ENCODE measurements around the gene MASTL. TPM values are rescaled to one million over a fixed set of nuclear protein-coding genes. Genes with fewer than 3 reads are reported as not detected.
A peak's percentile ranks its signal among the peaks of the same experiment; 100 is the strongest.

MASTL gene
- total RNA-seq, 3 donors from 2014 or later, result 5.9 to 10.3 (median 5.9) TPM

- Histone ChIP-seq H3K4me1 (ENCODE audit: low read depth) (no peaks in the 10 kb centered on the region), H3K36me3 (ENCODE audit: low read depth) (peaks cover 4% of the 10 kb centered on the region), H3K4me3 (no peak overlapping the region), H3K9me3 (no peaks in the 10 kb centered on the region)
- intact Hi-C loops (cut with DNase I, micrococcal nuclease), result loop anchor here in 1 of 2 donors (10.0 kb wide), 1 partner anchor 140 kb away; no protein-coding TSS in a partner anchor
- DNase-seq, result no peak
- no peak for TF ChIP-seq CTCF (IDR thresholded peaks at IDR 0.05)
- ATAC-seq, result no peak
Measured at GRCh38 chr10:27225011-27225590, 69.9 kb downstream of the MASTL start.

GRCh38 chr10:27225642-27226257 is 70.6 kb downstream of the MASTL start:
- ATAC-seq, result peak; percentile 39
- intact Hi-C loops (cut with DNase I, micrococcal nuclease), result loop anchor here in 1 of 2 donors (10.0 kb wide), 1 partner anchor 139 kb away; no protein-coding TSS in a partner anchor

GRCh38 chr10:27230022-27230421 is 74.9 kb downstream of the MASTL start:
- peaks cover 4% of the 10 kb centered on the region for H3K36me3 ChIP-seq (ENCODE audit: low read depth)
- DNase-seq (no peak), ATAC-seq (no peak)
- intact Hi-C loops (cut with DNase I, micrococcal nuclease), result no loop called here
- H3K9me3 ChIP-seq, result no peaks in the 10 kb centered on the region
- TF ChIP-seq CTCF (IDR thresholded peaks at IDR 0.05), result no peak
- H3K4me1 ChIP-seq (ENCODE audit: low read depth), result peaks cover 2% of the 10 kb centered on the region
- no peak overlapping the region for H3K4me3 ChIP-seq

More at GRCh38 chr10:27225642-27226257, 70.6 kb downstream of the MASTL start:
- no peak overlapping the region for H3K4me3 ChIP-seq
- H3K36me3 ChIP-seq (ENCODE audit: low read depth), result peaks cover 4% of the 10 kb centered on the region
- no peak for TF ChIP-seq CTCF (IDR thresholded peaks at IDR 0.05)
- H3K4me1 ChIP-seq (ENCODE audit: low read depth), result no peaks in the 10 kb centered on the region
- DNase-seq, result no peak
- no peaks in the 10 kb centered on the region for H3K9me3 ChIP-seq

GRCh38 chr10:27235706-27236105 is 80.6 kb downstream of the MASTL start:
- peaks cover 20% of the 10 kb centered on the region for H3K4me1 ChIP-seq (ENCODE audit: low read depth)

More at GRCh38 chr10:27235706-27236105, 80.6 kb downstream of the MASTL start:
- ATAC-seq (no peak), DNase-seq (no peak)
- no peak for TF ChIP-seq CTCF (IDR thresholded peaks at IDR 0.05)
- Histone ChIP-seq H3K4me3 (no peak overlapping the region), H3K9me3 (no peaks in the 10 kb centered on the region), H3K36me3 (ENCODE audit: low read depth) (no peaks in the 10 kb centered on the region)
- intact Hi-C loops (cut with DNase I, micrococcal nuclease), result no loop called here

Other genes with a start within 250 kb of the MASTL start
- gene ANKRD26, start 54.9 kb upstream of the MASTL start, total RNA-seq, result 10 to 100 TPM in 2 of 3 donors, 1 to 10 TPM in 1; 7.0 to 11.8 (median 10.8) TPM
- 100 to 1,000 TPM in 1 of 3 donors, 10 to 100 TPM in 2; 83.4 to 100 (median 88.0) TPM for gene YME1L1, start 968 bp upstream of the MASTL start, total RNA-seq
- gene ACBD5, start 85.4 kb downstream of the MASTL start, total RNA-seq, result 10 to 100 TPM; 28.3 to 39.9 (median 31.9) TPM

Measured in mucosa of descending colon (tissue), 3 donors.